Measurements from ENCODE around the gene EPHB1. TPM values are rescaled to one million over a fixed set of nuclear protein-coding genes. Genes with fewer than 3 reads are reported as not detected.

The EPHB1 gene
- total RNA-seq, 1 donor: 0.36 TPM

GRCh38 chr3:135157045-135157740, 362.1 kb downstream of the EPHB1 start:
- Histone ChIP-seq H3K27ac (ENCODE audit: low read depth, low read length) (no peak overlapping the region), H3K9me3 (ENCODE audit: low read depth, low read length) (no peaks in the 10 kb centered on the region), H3K4me2 (ENCODE audit: insufficient read depth, low read length) (no peak overlapping the region), H3K36me3 (ENCODE audit: insufficient read depth, low read length) (no peaks in the 10 kb centered on the region), H3K27me3 (ENCODE audit: insufficient read depth, low read length) (no peaks in the 10 kb centered on the region), H3K4me3 (ENCODE audit: insufficient read depth, low read length) (no peak overlapping the region), H3K4me1 (ENCODE audit: insufficient read depth, low read length) (no peaks in the 10 kb centered on the region), H4K20me1 (ENCODE audit: insufficient read depth, low read length) (no peaks in the 10 kb centered on the region), H3K79me2 (ENCODE audit: insufficient read depth, low read length) (no peaks in the 10 kb centered on the region), H2AFZ (ENCODE audit: low read length) (no peak overlapping the region)
- TF ChIP-seq CTCF (IDR thresholded peaks at IDR 0.05; ENCODE audit: extremely low read depth, low read depth, low read length): no peak
- no peak for DNase-seq (ENCODE audit: insufficient read length, low spot score, missing footprints)

GRCh38 chr3:135158520-135158919, 363.5 kb downstream of the EPHB1 start:
- DNase-seq (ENCODE audit: insufficient read length, low spot score, missing footprints): no peak
- Histone ChIP-seq H3K9me3 (ENCODE audit: low read depth, low read length) (no peaks in the 10 kb centered on the region), H3K4me3 (ENCODE audit: insufficient read depth, low read length) (no peak overlapping the region), H3K4me1 (ENCODE audit: insufficient read depth, low read length) (no peaks in the 10 kb centered on the region), H3K79me2 (ENCODE audit: insufficient read depth, low read length) (no peaks in the 10 kb centered on the region), H2AFZ (ENCODE audit: low read length) (no peak overlapping the region), H3K36me3 (ENCODE audit: insufficient read depth, low read length) (no peaks in the 10 kb centered on the region), H3K4me2 (ENCODE audit: insufficient read depth, low read length) (no peak overlapping the region), H4K20me1 (ENCODE audit: insufficient read depth, low read length) (no peaks in the 10 kb centered on the region), H3K27me3 (ENCODE audit: insufficient read depth, low read length) (no peaks in the 10 kb centered on the region), H3K27ac (ENCODE audit: low read depth, low read length) (no peak overlapping the region)
- no peak for TF ChIP-seq CTCF (IDR thresholded peaks at IDR 0.05; ENCODE audit: extremely low read depth, low read depth, low read length)

- Histone ChIP-seq H3K27ac (ENCODE audit: low read depth, low read length) (no peak overlapping the region), H4K20me1 (ENCODE audit: insufficient read depth, low read length) (no peaks in the 10 kb centered on the region), H3K27me3 (ENCODE audit: insufficient read depth, low read length) (no peaks in the 10 kb centered on the region), H3K79me2 (ENCODE audit: insufficient read depth, low read length) (no peaks in the 10 kb centered on the region), H3K4me2 (ENCODE audit: insufficient read depth, low read length) (no peak overlapping the region), H2AFZ (ENCODE audit: low read length) (no peak overlapping the region), H3K36me3 (ENCODE audit: insufficient read depth, low read length) (no peaks in the 10 kb centered on the region), H3K9me3 (ENCODE audit: low read depth, low read length) (no peaks in the 10 kb centered on the region), H3K4me1 (ENCODE audit: insufficient read depth, low read length) (no peaks in the 10 kb centered on the region), H3K4me3 (ENCODE audit: insufficient read depth, low read length) (no peak overlapping the region)
- no peak for TF ChIP-seq CTCF (IDR thresholded peaks at IDR 0.05; ENCODE audit: extremely low read depth, low read depth, low read length)
- DNase-seq (ENCODE audit: insufficient read length, low spot score, missing footprints): no peak
Measured at GRCh38 chr3:135159681-135160247, 364.7 kb downstream of the EPHB1 start.

GRCh38 chr3:135161425-135161824, 366.4 kb downstream of the EPHB1 start:
- H4K20me1 ChIP-seq (ENCODE audit: insufficient read depth, low read length): no peaks in the 10 kb centered on the region
- no peak overlapping the region for H3K27ac ChIP-seq (ENCODE audit: low read depth, low read length)
- no peak for TF ChIP-seq CTCF (IDR thresholded peaks at IDR 0.05; ENCODE audit: extremely low read depth, low read depth, low read length)
- H2AFZ ChIP-seq (ENCODE audit: low read length): no peak overlapping the region
- no peak for DNase-seq (ENCODE audit: insufficient read length, low spot score, missing footprints)
- H3K36me3 ChIP-seq (ENCODE audit: insufficient read depth, low read length): no peaks in the 10 kb centered on the region
- H3K79me2 ChIP-seq (ENCODE audit: insufficient read depth, low read length): no peaks in the 10 kb centered on the region
- H3K4me3 ChIP-seq (ENCODE audit: insufficient read depth, low read length): no peak overlapping the region
- no peaks in the 10 kb centered on the region for H3K4me1 ChIP-seq (ENCODE audit: insufficient read depth, low read length)
- no peaks in the 10 kb centered on the region for H3K27me3 ChIP-seq (ENCODE audit: insufficient read depth, low read length)
- H3K4me2 ChIP-seq (ENCODE audit: insufficient read depth, low read length): no peak overlapping the region
- H3K9me3 ChIP-seq (ENCODE audit: low read depth, low read length): no peaks in the 10 kb centered on the region

Data from osteoblast (primary cell).